DMS53 treated with DMSO at 0.1 percent for 48 hours (cell line): ENCODE measurements around the gene KRT84.

ENCODE experiments used
- DNase-seq: peaks from one replicate; lab custom pipeline; 2025; ENCODE audit not compliant: unreplicated experiment; lab: John Stamatoyannopoulos, UW

KRT84 gene

DNA sequence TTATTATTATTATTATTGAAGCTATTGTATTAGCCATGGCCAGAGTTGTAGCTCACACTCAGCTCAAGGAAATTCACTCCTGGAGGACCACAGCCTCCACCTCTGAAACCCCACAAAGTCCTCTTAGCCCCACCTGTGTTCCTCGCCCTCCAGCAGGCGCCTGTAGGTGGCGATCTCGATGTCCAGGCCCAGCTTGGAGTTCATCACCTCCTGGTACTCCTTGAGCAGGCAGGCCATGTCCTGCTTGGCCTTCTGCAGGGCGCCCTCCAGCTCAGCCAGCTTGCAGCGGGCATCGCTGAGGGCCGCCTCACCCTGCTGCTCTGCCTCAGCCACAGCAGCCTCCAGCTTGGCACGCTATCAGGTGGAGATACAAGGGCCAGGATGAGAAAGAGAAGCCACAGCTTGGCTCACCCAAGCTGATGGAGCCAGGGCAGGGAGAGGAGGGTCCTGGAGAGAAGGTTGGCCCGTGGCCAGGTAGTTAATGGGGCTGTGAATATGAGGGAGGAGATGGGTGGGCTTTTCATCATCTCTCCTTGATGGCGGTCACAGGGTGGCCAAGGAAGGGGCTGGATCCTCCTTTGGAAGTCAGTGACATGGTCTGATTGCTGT, 23.2 kb downstream of the KRT84 start:
- no peak for DNase-seq

DNA sequence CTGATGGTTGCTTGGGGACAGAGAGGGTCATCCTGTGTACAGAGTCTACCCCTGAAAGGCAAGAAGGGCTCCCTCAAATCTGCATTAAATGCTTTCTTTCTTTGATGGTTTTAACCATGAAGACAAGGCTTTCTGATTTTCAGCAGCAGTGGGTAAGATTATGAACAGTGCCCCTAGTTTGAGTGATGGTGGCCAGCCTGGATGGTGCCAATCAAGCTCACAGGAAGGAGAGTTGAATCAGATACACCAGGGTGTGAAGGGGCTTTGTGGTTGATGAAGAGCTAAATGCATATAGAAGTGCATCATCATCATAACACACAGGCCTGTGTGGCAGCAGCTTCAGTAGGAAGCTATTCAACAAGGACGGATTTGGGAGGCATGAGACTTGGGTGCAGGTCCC, 23.9 kb downstream of the KRT84 start:
- DNase-seq, result no peak

DNA sequence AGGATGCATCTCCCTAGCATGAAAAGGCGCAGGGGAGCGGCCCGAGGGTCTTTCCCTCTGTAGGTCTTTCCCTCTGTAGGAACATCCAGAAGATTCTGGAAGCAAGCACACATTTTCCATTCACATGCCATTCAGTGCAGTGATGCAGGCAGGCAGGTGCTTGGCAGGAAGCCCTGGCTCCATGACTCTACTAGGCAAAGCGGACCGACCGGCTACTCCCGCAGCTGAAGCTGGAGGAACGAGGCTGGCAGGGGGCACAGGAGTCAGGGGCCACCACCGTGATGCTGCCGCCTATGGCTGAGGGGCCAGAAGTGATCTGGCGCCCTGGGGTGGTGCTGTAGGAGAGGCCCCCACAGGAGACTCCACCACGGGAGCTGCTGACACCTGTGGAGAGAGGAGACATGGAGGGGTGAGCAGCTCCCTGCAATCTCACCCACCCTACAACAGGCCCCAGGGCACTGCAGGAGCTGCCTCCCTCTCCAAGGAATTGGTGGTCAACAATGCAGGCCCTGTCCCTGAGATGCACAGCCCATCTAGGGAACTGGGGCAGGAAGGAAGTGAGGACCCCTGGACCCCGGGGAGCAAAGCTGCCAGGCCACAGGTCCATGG, 24.7 kb downstream of the KRT84 start:
- DNase-seq, result no peak

DNA sequence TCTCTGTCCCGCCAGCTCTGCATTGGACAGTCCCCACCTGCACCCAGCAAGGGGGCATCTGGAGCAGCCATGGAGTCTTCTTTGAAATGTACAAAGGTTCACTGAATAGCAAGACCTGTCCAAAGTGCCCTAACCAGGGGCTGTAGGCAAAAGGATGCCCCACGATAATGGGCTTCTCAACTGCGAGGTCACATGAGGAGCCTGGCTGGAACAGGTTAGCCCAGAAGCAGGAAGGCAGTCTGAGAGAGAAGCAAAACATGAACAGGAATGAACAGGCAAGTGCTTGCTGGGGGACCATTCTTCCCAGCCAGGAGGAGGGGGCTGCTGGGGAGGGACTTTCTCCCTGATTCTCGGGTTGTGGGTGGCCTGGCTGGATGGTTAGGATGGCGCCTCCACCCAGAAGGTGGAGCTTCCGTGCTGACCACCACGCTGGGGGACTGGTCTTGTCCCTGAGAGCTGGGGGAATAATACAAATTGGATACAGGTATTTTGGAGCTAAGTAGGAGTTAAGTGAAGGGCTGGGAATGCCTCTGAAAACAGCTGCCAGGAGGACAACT, 25.3 kb downstream of the KRT84 start:
- DNase-seq, result no peak

DNA sequence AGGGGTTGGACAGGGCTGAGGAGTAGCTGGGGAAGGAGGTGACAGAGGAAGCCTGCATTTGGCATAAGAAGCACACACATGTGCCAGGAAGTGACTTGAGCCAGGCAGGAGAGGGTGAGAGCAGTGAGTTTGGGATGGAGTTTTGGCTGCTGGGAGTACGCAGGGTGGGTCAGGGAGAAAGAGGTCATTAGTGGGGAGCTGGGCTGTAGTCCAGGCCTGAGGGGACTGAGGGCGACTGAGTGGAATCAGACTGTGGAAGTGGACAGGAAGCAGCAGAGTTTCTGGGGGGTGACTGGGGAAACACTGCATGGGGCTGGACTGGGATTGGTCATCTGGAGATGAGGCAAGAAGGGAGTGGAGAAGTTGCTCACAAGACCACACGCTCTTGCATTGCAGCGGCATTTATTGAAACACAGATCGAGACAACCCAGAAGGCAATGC, 25.8 kb downstream of the KRT84 start:
- DNase-seq, result no peak

DNA sequence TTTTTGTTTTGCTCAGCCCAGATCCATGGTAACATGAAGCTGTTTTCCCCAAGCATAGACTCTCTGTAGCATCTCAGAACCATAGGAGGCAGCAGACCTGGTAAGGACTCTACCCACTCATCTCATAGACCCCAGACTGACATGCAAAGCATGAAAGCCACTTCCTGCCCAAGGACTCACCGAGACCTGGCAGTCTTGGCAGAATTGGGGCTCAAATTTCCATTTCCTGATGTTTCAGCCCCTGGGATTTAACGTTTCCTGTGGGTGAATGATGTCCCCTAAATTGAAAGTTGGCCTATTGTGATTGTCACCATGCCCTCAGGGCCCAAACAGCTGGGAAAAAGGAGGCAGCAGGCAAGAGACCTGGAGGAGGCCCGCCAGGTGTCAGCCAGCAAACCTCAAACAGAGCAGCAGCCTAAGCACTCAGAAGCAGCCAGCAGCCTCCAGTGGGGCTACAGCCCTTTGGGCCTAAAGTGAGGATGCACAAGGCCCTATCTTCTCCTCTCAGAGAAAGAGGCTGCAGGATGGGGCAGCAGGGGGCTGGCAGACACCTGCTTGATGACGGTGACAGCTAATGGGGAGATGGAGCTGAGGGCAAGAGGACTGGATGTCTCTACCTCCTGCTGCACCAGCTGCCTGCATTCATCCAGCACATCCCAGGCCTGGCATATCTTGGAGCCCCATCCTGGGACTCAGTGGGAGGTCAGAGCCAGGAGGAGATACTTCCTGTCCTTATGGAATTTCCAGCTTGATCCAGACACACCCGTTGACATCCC, 26.7 kb downstream of the KRT84 start:
- DNase-seq, result no peak

DNA sequence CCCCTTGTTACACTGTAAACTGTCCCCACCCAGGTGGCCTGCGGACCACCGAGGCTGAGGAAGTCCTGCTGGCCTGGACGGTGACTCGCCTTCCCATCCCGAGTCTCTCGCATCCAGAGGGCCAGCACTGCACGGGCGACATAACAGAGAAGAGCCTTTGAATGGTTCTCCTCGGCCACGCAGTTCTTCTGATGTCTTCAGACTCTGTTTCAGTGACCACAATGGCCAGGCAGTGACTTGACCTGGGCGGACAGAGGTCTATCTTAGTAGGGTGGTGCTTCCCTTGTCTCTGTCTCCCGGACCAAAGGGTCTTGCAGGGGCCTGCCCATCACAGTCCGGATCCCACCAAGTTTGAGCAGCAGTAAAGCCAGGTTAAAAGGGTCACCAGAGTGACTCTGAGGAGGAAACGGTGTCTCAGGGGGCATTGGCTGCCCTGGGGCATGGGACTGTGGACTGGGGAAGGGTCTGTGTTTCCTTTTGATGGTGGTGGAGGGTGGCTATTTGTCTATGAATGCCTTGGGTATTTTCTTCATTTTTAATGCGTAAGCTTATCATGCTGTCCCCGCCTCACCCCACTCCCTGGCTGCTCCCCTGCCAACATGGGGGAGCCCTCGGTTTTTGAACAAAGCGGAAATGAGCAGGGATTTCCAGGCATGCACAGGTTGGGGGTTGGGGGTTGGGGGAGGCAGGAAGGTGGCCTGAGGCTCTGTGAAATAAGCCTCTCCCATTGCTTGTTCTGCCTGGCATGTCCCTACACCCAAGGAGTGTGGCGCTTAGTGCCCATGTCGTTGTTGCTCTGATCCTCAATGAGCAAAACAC, 28.5 kb downstream of the KRT84 start:
- DNase-seq, result no peak

DNA sequence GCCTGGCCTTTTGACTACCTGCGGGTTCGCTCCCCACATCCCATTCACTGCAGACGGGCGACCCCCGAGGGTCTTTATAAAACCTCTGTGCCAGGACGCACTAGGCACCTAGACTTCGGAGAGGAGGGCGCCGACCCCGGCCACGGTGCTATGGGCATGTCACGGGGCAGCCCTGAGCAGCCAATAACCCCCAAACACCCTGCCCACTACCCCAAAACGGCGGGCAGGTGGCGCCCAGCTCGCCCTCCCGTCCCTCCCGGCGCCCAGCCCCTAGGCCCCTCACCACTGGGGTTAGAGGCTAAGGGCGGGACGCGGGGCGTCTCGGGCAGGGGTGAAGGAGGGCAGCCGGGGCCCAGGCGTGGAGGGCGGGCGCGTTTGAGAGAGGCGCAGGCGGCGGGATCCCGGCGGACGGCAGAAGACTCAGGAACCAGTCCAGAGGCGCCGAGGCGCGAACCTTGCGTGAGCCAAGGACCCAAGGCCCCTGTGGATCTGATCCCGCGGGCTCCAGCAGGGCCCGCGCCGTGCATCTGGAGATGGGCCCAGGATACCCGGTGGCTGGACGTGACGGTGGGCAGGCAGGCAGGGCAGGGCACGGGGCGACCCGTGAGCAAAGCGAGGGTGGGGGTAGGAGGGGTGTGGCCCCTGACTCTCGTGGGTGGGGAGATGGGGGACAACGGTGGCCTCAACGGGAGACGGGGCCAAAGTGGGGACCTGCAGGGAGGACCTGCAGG, 29.3 kb downstream of the KRT84 start:
- DNase-seq, result no peak

DNA sequence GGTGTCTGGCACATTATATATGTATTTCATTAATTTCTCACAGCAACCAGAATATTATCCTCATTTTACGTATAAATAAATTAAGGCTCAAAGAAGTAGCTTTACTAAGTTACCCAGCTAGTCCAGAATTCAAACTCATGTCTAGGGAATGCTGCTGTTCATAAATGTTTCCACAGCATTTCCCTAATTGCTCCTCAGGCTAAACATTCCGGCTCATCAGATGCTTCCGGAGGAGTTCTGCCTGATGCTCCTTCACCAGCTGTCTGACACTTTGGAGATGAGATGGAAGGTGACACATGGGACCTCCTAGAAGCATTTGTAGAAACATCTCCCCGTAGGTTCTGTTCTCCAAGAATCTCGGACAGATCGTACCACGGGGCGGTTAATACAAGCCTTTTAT, 30.3 kb downstream of the KRT84 start:
- DNase-seq, result no peak

DNA sequence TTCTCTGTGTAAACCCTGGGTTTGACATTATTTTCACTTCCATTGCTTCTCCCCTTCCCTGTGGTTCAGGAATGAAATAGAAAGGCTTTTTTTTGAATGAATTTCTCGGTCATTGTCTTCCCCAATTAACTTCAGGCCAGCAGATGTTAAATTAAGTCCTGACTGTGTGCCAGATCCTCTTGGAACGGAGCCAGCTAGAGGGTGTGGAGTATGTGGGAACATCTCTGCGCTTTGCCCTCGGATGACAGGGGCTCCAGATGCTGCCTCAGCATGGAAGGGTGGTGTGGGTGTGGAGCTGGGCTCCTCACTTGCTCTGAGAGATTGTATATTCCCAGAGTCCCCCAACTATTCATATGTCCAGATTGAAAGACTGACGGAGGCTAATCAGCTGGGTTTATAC, 31.3 kb downstream of the KRT84 start:
- DNase-seq, result no peak

DNA sequence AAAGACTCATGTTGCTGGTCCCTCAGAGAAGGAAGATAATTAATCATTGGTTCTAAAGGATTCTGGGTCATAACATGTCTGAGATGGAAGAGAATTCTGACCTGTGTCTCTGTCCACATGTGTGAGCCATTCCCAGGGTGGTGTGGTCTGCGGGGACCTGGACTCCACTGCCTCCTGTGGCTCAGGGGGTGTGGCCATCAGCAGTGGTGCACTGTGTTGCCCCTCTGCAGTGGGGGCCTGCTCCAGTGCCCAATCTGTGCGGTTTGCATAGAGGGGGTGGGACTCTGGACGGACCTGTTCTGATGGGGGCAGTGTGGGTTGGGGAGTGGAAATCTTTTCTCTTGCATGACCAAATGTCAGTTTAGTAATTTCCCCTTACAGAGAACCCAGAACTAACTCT, 31.7 kb downstream of the KRT84 start:
- DNase-seq, result no peak

DNA sequence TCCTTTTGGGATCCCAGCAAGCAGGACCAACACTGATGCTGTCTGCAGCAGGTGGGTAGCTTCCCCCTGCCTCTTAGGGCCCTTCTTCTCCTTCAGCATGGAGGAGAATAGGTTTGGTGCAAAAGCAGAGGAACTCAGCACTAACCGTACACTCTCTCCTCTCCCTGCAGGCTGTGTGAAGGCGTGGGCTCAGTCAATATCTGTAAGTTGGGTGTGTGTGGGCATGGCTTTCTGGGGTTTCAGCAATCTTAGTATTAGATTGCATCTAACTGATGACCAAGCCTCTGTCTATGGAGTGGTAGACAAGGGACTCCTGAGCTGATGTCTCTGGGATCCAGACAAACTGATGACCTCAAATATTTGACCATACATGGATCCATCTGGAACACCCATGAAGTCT, 32.5 kb downstream of the KRT84 start:
- no peak for DNase-seq

DNA sequence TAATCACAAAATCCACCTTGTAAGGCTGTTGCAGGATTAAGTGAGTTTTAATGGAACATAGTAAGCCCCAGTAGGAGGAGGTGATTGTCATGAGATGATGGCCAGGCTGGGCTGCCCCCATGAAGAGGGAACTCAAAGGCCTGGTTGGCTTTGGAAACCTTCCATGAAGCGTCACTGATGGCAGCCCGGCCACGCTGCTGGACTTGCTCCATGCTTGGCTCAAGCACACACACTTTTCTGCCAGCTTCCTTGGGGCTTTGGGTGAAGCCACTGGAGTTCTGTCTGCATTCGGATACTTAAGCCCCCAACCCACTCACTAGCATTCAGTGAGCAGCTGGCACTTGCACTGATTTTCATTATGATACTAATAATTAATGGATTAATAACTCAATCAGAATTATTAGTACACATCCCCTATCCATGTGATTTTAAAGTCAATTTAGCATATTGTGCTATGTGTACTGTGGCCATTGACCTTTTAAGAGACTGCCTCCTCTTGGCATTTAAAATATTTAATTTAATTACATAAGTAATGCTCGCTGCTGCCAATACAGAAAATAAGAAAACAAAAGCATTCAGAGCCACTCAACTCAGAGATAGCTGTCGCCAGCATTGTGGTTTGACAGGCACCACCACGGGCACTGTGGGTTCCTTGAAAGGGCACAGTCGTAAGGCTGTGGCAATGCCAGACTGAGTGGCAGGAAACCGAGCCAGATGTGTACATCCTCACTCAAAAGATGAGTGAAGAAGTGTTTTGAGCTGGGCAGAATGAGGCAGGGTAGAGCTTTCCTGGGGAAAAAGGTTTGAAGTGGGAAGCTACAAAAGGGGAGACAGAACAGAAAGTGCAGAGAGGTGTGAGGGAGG, 34.0 kb downstream of the KRT84 start:
- DNase-seq, result no peak

DNA sequence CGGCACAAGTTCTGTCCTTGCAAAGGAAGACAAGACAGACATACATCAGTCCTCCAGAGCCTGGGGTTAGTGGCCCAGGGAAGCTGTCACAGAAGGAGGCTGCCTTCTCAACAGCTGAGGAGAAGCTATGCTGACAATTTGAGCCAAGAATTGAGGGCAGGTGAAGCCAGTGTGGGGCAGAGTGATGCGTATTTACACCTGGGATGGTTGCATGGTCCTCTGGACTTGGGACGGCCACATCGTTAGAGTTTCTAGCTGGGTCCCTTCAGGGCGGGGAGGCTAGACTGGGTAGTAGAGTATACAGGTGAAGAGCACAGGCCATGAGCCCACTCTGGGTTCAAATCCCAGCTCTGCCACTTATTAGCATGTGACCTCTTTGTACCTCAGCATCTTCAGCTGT, 34.7 kb downstream of the KRT84 start:
- DNase-seq, result no peak

DNA sequence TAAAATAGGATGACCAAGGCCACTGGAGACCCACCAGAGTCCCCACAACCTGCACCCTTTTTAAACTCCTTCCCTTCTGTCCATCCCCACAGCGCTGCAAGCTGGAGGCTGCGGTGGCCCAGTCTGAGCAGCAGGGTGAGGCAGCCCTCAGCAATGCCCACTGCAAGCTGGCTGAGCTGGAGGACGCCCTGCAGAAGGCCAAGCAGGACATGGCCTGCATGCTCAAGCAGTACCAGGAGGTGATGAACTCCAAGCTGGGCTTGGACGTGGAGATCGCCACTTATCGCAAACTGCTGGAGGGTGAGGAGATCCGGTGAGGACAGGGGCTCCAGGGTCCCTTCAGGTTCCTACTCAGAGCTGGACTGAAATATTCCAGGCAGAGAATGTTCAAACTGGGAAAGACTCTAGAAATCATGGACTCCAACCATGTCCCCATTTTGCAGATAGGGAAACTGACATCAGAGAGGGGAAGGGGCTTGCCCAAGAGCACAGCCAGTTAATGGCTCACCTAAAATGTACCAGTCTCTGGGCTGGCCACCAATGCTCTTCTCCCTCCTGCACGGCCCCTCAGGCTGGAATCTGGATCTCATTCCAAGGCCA, 35.3 kb downstream of the KRT84 start:
- no peak for DNase-seq

DNA sequence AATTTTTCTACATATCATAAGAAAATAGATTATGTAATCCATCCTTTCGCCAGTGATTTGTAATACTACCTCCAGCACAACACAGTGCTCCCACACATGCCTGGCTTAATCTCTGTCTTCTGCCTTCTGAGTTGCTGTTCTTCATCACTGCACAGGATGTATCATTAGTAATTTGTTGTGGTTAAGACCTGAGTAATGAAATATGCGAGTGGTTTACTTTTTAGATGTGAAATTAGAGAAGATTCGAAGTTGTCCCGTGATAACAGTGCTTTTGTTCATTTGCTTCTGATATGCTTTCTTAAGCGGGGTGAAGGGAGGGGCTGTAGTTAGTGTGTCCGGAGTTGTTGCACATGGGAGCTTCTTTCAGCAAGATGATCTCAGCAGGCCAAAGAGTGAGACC, 36.3 kb downstream of the KRT84 start:
- no peak for DNase-seq

DNA sequence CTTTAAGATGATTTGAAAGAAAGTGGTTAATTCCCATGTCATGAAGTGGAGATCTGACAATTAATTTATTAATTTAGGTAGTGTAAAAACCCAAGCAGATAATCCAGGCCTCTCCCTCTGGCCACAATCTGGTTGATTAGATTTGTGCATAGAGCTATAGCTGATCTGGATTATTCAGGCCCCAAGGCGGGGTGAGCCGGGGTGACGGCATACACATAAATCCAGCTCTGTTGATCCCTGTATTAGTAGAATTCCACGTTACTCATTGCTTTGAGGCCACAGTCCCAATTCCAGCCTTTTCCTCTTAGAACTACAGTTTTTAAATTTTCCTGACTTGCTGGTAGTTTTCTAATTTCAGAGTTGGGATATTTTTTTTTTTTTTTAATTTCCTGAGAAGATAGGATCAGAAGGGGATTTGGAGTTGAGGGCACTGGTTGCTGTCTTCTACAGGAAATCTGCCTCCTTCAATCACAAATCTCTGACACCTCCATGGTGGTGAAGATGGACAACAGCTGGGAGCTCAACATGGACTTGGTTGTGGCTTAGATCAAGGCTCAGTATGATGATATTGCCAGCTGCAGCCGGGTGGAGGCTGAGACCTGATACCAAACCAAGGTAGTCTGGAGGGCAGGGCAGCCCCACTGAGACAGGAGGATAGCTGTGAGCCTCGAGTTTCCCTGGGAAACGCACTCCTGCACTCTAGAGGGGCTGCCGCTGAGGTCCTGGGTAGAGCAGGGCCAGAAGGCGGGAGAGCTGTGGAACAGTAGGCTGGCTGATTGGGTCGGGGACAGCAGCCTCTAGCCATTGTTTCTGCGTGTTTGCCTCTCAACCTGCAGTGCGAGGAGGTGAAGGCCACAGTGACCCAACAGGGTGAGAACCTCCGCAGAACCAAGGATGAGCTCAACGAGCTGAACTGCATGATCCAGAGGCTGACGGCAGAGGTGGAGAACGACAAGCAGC, 37.6 kb downstream of the KRT84 start:
- no peak for DNase-seq

DNA sequence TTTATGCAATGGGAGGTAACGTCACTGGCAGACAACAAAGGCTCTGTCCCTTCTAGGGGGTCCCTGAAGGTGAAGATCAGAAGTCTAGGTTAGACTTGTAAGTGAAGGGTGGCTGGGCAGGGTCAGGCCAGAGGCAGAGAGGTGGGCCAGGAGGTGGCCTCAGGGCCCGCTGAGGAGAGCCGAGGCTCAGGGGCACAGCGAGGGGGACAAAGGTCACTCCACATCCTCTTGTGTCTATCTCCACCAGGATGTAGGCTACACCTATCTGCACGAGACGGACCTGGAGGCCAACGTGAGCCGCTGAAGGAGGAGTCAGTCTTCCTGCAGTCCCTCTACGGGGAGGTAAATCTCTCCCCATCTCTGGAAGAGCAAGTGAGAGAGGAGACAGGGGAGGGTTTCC, 38.4 kb downstream of the KRT84 start:
- no peak for DNase-seq
